Muscle layer of colon (tissue), 2 donors: ENCODE results near the gene TMTC2.
"Not testable (repeated sequence)": the region's sequence is repeated elsewhere in the genome, so short reads cannot be mapped to it uniquely, and the experiment has no call there.

Experiments
- H3K27ac ChIP-seq: one replicate; pipeline ENCODE4 v1.7.0; 2013; ENCODE audit warnings: low read depth, mild to moderate bottlenecking, low read length, moderate library complexity
- H3K27me3 ChIP-seq, 2 donors: one replicate each; pipeline ENCODE4 v1.7.0; 2013; ENCODE audit warnings: low read length in 2 of 2, mild to moderate bottlenecking in 2 of 2; ENCODE audit not compliant: insufficient read depth in 2 of 2, control insufficient read depth in 1 of 2
- H3K36me3 ChIP-seq: one replicate; pipeline ENCODE4 v1.7.0; 2013; ENCODE audit warnings: mild to moderate bottlenecking, low read length; ENCODE audit not compliant: insufficient read depth
- H3K4me1 ChIP-seq: one replicate; pipeline ENCODE4 v1.7.0; 2013; ENCODE audit warnings: mild to moderate bottlenecking, low read length; ENCODE audit not compliant: insufficient read depth
- H3K4me3 ChIP-seq, 2 donors: one replicate each; pipeline ENCODE4 v1.7.0; 2013; ENCODE audit warnings: low read length in 2 of 2, low read depth in 1 of 2, mild to moderate bottlenecking in 1 of 2, moderate library complexity in 1 of 2
- H3K9ac ChIP-seq: one replicate; pipeline ENCODE4 v1.7.0; 2013; ENCODE audit warnings: low read length
- H3K9me3 ChIP-seq: one replicate; pipeline ENCODE4 v1.7.0; 2013; ENCODE audit warnings: mild to moderate bottlenecking, low read length
- donor health status: abdominal sarcoma.
- donor health status: Adenocarcinoma of cecum.

The TMTC2 gene

DNA sequence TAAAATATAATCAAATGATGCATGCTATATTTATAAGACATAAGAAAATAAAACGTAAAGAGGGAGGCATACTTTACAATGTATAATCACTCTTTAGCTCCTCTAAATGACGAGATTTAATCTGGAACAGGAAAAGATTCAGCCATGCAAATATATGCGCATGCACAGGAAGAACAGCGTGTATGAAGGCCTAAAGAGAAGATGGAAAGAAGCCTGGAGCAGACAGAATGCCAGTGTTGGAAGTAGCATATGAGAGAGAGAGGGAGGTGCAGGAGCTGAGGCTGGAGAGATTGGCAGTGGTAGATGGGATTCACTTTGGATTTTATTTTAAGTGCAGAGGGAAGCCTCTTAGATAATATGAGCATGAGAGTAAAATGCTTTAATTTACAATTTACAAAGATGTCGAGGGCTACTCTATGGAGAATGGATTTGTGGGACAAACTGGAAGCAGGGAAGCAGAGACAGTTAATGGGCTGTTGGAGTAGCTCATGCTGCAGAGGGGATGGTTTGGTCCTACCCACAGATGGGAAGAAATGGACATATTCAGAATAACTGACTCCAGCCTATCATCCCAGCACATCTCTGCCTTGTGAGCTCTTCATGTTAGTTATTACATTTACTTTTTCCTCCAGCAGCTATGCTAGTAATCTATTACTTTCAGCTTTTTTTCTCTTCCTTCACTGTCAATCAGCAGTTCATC, 411.1 kb downstream of the TMTC2 start:
- H3K27ac ChIP-seq: no peak overlapping the region
- H3K36me3 ChIP-seq: no peaks in the 10 kb centered on the region
- H3K4me3 ChIP-seq: no peak overlapping the region
- peaks cover 4% of the 10 kb centered on the region for H3K4me1 ChIP-seq
- H3K9ac ChIP-seq: no peak overlapping the region
- H3K9me3 ChIP-seq: no peaks in the 10 kb centered on the region
- no peaks in the 10 kb centered on the region for H3K27me3 ChIP-seq

DNA sequence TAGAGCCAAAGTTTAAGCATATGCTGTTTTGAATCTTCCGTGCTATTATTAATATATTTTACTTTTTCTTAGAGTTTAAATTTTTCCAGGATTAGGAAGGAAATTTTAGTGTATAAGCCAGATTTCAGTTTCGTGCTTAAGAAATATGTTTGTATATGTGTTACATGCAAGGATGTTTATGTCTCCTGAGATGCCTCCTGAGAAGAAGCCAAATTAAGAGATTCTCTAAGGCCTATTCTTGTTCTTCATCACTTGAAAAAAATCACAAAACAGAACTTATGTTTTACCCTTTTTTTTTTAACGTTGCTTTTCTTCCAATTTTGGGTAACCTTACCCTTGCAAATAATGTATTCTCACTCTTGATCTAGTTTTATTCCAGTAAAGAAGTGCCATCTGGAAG, 412.7 kb downstream of the TMTC2 start:
- no peaks in the 10 kb centered on the region for H3K27me3 ChIP-seq
- no peak overlapping the region for H3K9ac ChIP-seq
- no peak overlapping the region for H3K27ac ChIP-seq
- H3K4me1 ChIP-seq: peaks cover 13% of the 10 kb centered on the region
- H3K4me3 ChIP-seq: no peak overlapping the region
- H3K9me3 ChIP-seq: no peaks in the 10 kb centered on the region
- no peaks in the 10 kb centered on the region for H3K36me3 ChIP-seq

DNA sequence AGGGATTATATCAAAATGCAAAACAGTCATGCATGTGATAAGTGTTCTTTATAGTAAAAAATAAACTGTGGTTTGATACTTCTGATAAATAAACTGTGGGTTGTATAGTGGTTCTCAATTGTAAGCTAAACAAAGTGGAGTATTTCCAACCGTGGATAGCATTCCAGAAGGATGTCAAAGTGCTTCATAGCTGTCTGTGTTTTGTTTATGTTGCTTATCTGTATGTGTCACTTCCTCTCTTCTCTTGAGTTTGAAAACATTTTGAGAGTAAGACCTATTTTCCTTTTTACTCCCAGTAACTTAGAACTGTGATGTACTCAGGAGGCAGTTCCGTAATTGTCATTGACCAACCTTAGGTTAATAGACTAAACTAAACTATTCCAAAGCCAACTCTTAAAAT, 415.8 kb downstream of the TMTC2 start:
- no peaks in the 10 kb centered on the region for H3K27me3 ChIP-seq
- H3K27ac ChIP-seq: no peak overlapping the region
- no peak overlapping the region for H3K9ac ChIP-seq
- no peaks in the 10 kb centered on the region for H3K36me3 ChIP-seq
- H3K4me3 ChIP-seq: no peak overlapping the region
- H3K9me3 ChIP-seq: no peaks in the 10 kb centered on the region
- peaks cover 14% of the 10 kb centered on the region for H3K4me1 ChIP-seq

DNA sequence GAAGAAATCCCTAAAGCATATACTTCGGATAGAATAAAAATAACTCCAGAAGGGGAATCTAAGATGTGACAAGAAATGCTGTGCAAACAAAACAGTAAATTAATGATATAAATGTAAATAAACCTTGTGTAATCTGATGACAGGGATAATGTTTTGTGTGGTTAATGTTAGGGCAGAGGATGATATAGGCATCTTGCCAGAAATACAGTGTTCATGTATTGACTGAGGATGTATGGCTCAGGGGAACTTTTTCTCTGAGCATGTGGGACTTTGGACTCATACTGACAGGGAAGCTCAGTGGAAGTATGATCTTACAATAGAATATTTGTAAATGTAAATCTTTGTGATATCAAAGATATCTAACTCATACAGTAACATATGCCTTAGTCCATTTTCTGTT, 420.2 kb downstream of the TMTC2 start:
- H3K4me3 ChIP-seq: no peak overlapping the region
- no peaks in the 10 kb centered on the region for H3K9me3 ChIP-seq
- peaks cover 10% of the 10 kb centered on the region for H3K4me1 ChIP-seq
- H3K9ac ChIP-seq: no peak overlapping the region
- H3K36me3 ChIP-seq: no peaks in the 10 kb centered on the region
- H3K27ac ChIP-seq: no peak overlapping the region
- H3K27me3 ChIP-seq: no peaks in the 10 kb centered on the region

DNA sequence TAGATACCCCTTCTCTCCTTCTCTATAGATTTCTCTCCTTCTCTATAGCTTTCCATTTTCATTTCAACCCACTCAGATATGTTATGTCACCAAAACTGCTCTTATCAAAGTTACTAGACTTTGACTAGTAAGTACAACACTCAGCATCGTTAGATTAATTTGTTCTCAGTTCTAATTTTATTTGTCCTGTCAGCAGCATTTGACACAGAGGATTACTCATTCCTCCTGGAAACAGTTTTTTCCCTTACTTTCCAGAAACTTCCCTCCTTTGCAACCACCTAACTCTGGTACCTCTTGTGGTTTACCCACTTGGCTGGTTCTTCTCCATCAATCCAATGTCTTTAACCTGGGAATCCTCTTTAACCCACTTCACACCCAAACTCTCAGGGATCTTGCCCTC, 423.7 kb downstream of the TMTC2 start:
- Histone ChIP-seq H3K27me3 (no peaks in the 10 kb centered on the region), H3K4me1 (no peaks in the 10 kb centered on the region), H3K36me3 (no peaks in the 10 kb centered on the region), H3K4me3 (no peak overlapping the region), H3K9me3 (no peaks in the 10 kb centered on the region), H3K27ac (no peak overlapping the region), H3K9ac (no peak overlapping the region)

DNA sequence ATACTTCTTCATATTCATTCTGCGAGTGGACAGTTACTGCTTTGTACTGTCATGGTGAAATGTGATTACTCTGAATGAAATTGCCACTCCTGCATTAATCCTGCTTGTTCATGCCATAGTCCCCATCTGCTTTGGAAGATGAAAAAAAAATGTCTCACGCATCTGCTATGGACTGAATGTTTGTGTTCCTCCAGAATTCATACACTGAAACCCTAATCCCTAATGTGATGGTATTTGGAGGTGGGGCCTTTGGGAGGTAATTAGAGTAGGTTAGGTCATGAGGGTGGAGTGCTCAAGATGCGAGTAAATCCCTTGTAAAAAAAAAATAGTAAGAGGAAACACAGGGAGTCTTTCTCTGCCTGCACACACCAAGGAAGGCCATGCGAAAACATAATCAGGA, 427.2 kb downstream of the TMTC2 start:
- Histone ChIP-seq H3K9ac (no peak overlapping the region), H3K4me3 (no peak overlapping the region), H3K9me3 (no peaks in the 10 kb centered on the region), H3K4me1 (no peaks in the 10 kb centered on the region), H3K27me3 (no peaks in the 10 kb centered on the region), H3K36me3 (no peaks in the 10 kb centered on the region), H3K27ac (no peak overlapping the region)

DNA sequence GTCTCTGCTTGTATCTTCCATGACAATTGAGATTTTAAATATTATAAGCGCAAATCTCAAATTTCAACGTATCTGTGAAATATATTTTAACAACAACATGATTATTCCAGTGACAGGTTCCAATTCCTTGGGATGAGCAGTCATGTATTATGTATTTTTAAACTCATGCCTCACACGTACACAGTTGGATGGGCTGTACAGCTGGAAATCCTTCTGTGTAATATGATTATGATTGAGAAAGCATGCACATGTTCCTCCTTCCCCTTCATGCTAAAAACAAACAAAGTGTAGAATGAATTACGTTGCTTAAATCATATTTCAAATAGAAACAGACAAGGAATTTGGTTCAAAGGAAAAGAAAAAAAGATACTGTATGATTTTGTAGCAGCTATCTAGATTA, 428.3 kb downstream of the TMTC2 start:
- no peaks in the 10 kb centered on the region for H3K27me3 ChIP-seq
- no peaks in the 10 kb centered on the region for H3K36me3 ChIP-seq
- no peaks in the 10 kb centered on the region for H3K9me3 ChIP-seq
- no peak overlapping the region for H3K4me3 ChIP-seq
- no peaks in the 10 kb centered on the region for H3K4me1 ChIP-seq
- H3K27ac ChIP-seq: no peak overlapping the region
- no peak overlapping the region for H3K9ac ChIP-seq

DNA sequence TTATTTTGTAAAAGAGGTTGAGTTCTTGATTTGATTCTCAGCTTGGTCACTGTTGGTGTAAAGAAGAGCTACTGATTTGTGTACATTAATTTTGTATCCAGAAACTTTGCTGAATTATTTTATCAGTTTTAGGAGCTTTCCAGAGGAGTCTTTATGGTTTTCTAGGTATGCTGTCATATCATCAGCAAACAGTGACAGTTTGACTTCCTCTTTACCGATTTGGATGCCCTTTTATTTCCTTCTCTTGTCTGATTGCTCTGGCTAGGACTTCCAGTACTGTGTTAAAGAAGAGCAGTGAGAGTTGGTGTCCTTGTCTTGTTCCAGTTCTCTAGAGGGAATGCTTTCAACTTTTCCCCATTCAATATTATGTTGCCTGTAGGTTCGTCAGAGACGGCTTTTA, 431.2 kb downstream of the TMTC2 start:
- H3K9ac ChIP-seq, H3K36me3 ChIP-seq, H3K27ac ChIP-seq, H3K4me3 ChIP-seq, H3K9me3 ChIP-seq, H3K4me1 ChIP-seq, H3K27me3 ChIP-seq: not testable (repeated sequence)

DNA sequence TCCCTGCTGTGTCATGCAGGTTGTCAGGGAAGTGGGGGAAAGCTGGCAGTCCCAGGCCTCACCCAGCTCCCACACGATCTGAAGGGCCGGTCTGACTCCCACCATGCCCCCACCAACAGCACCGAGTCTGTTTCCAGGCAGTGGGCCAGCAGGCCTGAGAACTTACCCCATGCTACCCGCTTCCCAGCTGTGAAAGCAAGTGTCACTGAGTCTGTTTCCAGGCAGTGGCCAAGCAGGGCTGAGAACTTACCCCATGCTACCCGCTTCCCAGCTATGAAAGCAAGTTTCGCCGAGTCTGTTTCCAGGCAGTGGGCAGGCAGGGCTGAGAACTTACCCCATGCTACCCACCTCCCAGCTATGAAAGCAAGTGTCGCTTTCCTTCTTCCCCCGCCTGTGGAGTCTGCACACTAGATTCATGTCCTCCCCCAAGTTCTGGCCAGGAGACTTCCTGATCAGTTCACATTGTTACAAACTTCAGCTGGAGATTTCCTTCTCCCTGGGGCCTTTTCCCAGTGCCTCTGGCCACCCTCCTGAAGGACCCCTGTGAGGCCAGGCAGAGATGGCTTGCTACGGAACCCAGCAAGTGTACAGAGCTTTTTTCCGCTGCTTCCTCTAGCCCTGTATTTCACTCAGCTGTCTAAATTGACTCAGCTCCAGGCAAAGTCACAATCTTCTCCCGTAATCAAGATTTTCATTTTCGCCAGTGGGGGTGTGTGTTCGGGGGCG, 435.4 kb downstream of the TMTC2 start:
- H3K4me3 ChIP-seq: no peak overlapping the region
- H3K27me3 ChIP-seq: no peaks in the 10 kb centered on the region
- H3K9me3 ChIP-seq: no peaks in the 10 kb centered on the region
- no peaks in the 10 kb centered on the region for H3K4me1 ChIP-seq
- H3K36me3 ChIP-seq: no peaks in the 10 kb centered on the region
- H3K9ac ChIP-seq: no peak overlapping the region
- H3K27ac ChIP-seq: no peak overlapping the region

DNA sequence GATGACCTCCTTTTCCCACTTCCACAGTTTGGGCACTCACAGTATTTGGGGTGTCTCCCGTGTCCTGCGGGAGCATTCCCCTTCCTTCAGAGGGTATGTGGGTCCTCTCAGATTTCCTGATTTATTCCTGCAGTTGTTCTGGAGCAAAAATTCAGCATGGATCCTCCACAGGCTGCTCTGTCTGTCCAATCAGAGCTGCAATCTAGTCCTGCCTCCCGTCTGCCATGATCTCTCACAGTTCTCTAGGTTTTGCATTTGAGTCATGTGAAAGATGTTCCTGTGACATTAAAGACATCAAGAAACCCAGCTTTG, 435.9 kb downstream of the TMTC2 start:
- Histone ChIP-seq H3K4me1 (no peaks in the 10 kb centered on the region), H3K9ac (no peak overlapping the region), H3K4me3 (no peak overlapping the region), H3K27ac (no peak overlapping the region), H3K36me3 (no peaks in the 10 kb centered on the region), H3K27me3 (no peaks in the 10 kb centered on the region), H3K9me3 (no peaks in the 10 kb centered on the region)

DNA sequence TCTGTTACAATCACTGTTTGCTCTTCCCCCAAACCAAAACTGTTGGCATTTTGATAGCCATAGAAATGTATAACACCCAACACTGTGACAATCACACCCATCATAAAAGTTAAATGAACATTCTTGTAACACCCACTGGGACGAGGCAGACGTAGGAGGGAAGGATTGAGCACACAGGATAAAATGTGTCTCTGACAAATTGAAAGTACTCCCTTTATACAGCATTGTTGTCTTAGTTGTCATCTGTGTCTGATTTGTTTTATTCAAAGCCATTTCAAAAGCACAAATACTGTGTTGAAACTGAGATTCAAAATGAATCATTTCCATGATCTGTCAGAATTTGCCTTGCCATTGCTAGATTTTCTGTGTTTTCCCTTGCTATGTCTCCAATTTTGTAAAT, 436.3 kb downstream of the TMTC2 start:
- H3K36me3 ChIP-seq: no peaks in the 10 kb centered on the region
- no peaks in the 10 kb centered on the region for H3K27me3 ChIP-seq
- no peak overlapping the region for H3K9ac ChIP-seq
- H3K27ac ChIP-seq: no peak overlapping the region
- H3K4me1 ChIP-seq: no peaks in the 10 kb centered on the region
- no peaks in the 10 kb centered on the region for H3K9me3 ChIP-seq
- H3K4me3 ChIP-seq: no peak overlapping the region

DNA sequence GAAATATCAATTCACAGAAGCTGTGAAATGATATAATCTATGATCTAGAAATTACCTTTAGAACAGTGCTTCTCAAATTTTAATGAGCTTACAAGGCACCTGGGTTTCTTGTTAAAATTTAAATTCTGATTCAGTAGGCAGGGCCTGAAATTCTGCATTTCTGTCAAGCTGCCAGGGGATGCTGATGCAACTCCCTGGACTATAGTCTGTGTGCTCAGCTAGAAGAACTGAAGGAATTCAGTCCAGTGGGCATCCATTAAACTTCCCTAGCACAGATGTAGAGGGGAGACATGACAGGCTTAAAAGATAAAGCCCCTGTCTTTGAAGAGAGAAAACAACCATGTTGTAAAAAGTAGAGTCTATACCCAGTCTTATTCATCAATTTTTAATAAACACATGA, 441.8 kb downstream of the TMTC2 start:
- H3K9me3 ChIP-seq: no peaks in the 10 kb centered on the region
- H3K4me1 ChIP-seq: peaks cover 13% of the 10 kb centered on the region
- H3K36me3 ChIP-seq: peaks cover 14% of the 10 kb centered on the region
- no peaks in the 10 kb centered on the region for H3K27me3 ChIP-seq
- no peak overlapping the region for H3K9ac ChIP-seq
- H3K27ac ChIP-seq: no peak overlapping the region
- no peak overlapping the region for H3K4me3 ChIP-seq
